Fibroblast of mammary gland (primary cell): ENCODE data around the gene SELENOP.

Experiments used
- DNase-seq: peaks from one replicate; pipeline ENCODE4 v3.0.0-alpha.2; 2010; ENCODE audit warnings: low read depth
- H3K4me3 ChIP-seq: 2 replicates; pipeline ENCODE4 v1.5.1; 2011; ENCODE audit warnings: low read depth, mild to moderate bottlenecking, low read length, moderate library complexity; ENCODE audit not compliant: control insufficient read depth
- CTCF ChIP-seq: conservative IDR thresholded peaks from 2 replicates; pipeline ENCODE4 v1.5.1; 2011; ENCODE audit warnings: low read depth, low read length, inconsistent platforms; ENCODE audit not compliant: control insufficient read depth, insufficient read depth

The SELENOP gene

GRCh38 chr5:42840269-42840668 is 28.6 kb upstream of the SELENOP start:
- peak; percentile 97 for DNase-seq
- no peak overlapping the region for H3K4me3 ChIP-seq

GRCh38 chr5:42839196-42839595 is 27.5 kb upstream of the SELENOP start:
- DNase-seq: no peak
- TF ChIP-seq CTCF: no peak
- no peak overlapping the region for H3K4me3 ChIP-seq

More at GRCh38 chr5:42840269-42840668, 28.6 kb upstream of the SELENOP start:
- TF ChIP-seq CTCF: no peak

GRCh38 chr5:42837601-42838000 is 25.9 kb upstream of the SELENOP start:
- H3K4me3 ChIP-seq: no peak overlapping the region
- DNase-seq: no peak
- TF ChIP-seq CTCF: no peak

GRCh38 chr5:42836070-42836769 is 24.5 kb upstream of the SELENOP start:
- TF ChIP-seq CTCF: no peak

GRCh38 chr5:42832060-42832459 is 20.4 kb upstream of the SELENOP start:
- TF ChIP-seq CTCF: no peak
- no peak overlapping the region for H3K4me3 ChIP-seq
- no peak for DNase-seq

More at GRCh38 chr5:42836070-42836769, 24.5 kb upstream of the SELENOP start:
- no peak for DNase-seq
- no peak overlapping the region for H3K4me3 ChIP-seq

GRCh38 chr5:42830924-42831323 is 19.2 kb upstream of the SELENOP start:
- no peak overlapping the region for H3K4me3 ChIP-seq
- DNase-seq: no peak
- TF ChIP-seq CTCF: no peak
